HEK293 (cell line): Measurements from ENCODE around the gene URGCP.

Source experiments
- CTCF ChIA-PET: fragments of 350-600 bp; formaldehyde crosslinking; extraction: SDS; loops from one replicate; lab custom pipeline; 2021; ENCODE audit warnings: antibody characterized with exemption; lab: Yijun Ruan, JAX
- POLR2A ChIA-PET: fragments of 300-600 bp; formaldehyde crosslinking; extraction: SDS; loops from one replicate; lab custom pipeline; 2020; ENCODE audit warnings: antibody characterized with exemption, inconsistent platforms; lab: Yijun Ruan, JAX
- H3K27ac ChIP-seq: fragments of 200-500 bp; sonication (Bioruptor generic); 2 replicates; pipeline ENCODE4 v1.5.1; 2014; ENCODE audit warnings: low read depth, low read length, control low read depth, inconsistent platforms; ENCODE audit errors: extremely low read depth
- H3K36me3 ChIP-seq, 2 experiments: fragments of 200-500 bp in 1 of 2; sonication (Bioruptor generic) in 1 of 2; 1 replicate in 1 of 2; 2 replicates in 1 of 2; pipeline ENCODE4 v1.5.1; 2014 to 2017; ENCODE audit warnings: inconsistent platforms in 2 of 2, low read length in 2 of 2; ENCODE audit not compliant: control insufficient read depth in 2 of 2, insufficient read depth in 1 of 2
- H3K4me1 ChIP-seq: fragments of 200-500 bp; sonication (Bioruptor generic); 2 replicates; pipeline ENCODE4 v1.5.1; 2014; ENCODE audit warnings: mild to moderate bottlenecking, low read length, inconsistent platforms; ENCODE audit not compliant: control insufficient read depth, insufficient read depth
- H3K4me3 ChIP-seq: 2 replicates; pipeline ENCODE4 v1.5.1; 2011; ENCODE audit warnings: low read depth, mild to moderate bottlenecking, control low read depth, low read length, moderate library complexity
- H3K9me3 ChIP-seq: fragments of 200-500 bp; sonication (Bioruptor generic); 2 replicates; pipeline ENCODE4 v1.5.1; 2014; ENCODE audit warnings: low read depth, low read length, inconsistent platforms; ENCODE audit not compliant: control insufficient read depth, insufficient read depth
- KLF1 ChIP-seq: fragments of 450-650 bp; formaldehyde crosslinking; IDR thresholded peaks from 2 replicates; pipeline ENCODE4 v1.5.1; 2016; ENCODE audit warnings: missing biosample characterization, missing genetic modification characterization
- SCRT2 ChIP-seq: fragments of 450-650 bp; formaldehyde crosslinking; IDR thresholded peaks from 2 replicates; pipeline ENCODE4 v1.5.1; 2016; ENCODE audit warnings: missing biosample characterization, missing genetic modification characterization
- ZBTB1 ChIP-seq: fragments of 450-650 bp; formaldehyde crosslinking; IDR thresholded peaks from 2 replicates; pipeline ENCODE4 v1.5.1; 2016; ENCODE audit warnings: missing biosample characterization, missing genetic modification characterization
- ZBTB26 ChIP-seq: fragments of 450-650 bp; formaldehyde crosslinking; optimal IDR thresholded peaks from 2 replicates; pipeline ENCODE3; 2016; ENCODE audit warnings: missing biosample characterization, mild to moderate bottlenecking, missing genetic modification characterization
- ZBTB6 ChIP-seq: fragments of 450-650 bp; formaldehyde crosslinking; IDR thresholded peaks from 2 replicates; pipeline ENCODE4 v1.5.1; 2017; ENCODE audit warnings: missing biosample characterization, missing genetic modification characterization
- ZNF132 ChIP-seq: fragments of 450-650 bp; formaldehyde crosslinking; IDR thresholded peaks from 2 replicates; pipeline ENCODE4 v1.5.1; 2017; ENCODE audit warnings: missing biosample characterization, missing genetic modification characterization, borderline replicate concordance
- ZNF138 ChIP-seq: fragments of 450-650 bp; formaldehyde crosslinking; IDR thresholded peaks from 2 replicates; pipeline ENCODE4 v1.5.1; 2016; ENCODE audit warnings: missing biosample characterization, missing genetic modification characterization, borderline replicate concordance
- ZNF148 ChIP-seq: fragments of 450-650 bp; formaldehyde crosslinking; IDR thresholded peaks from 2 replicates; pipeline ENCODE4 v1.5.0; 2017; ENCODE audit warnings: missing biosample characterization, missing genetic modification characterization, borderline replicate concordance
- ZNF24 ChIP-seq: fragments of 450-650 bp; formaldehyde crosslinking; IDR thresholded peaks from 2 replicates; pipeline ENCODE4 v1.5.1; 2016; ENCODE audit warnings: missing biosample characterization, missing genetic modification characterization
- ZNF248 ChIP-seq: fragments of 450-650 bp; formaldehyde crosslinking; IDR thresholded peaks from 2 replicates; pipeline ENCODE4 v1.5.1; 2017; ENCODE audit warnings: missing biosample characterization, missing genetic modification characterization
- ZNF560 ChIP-seq: fragments of 450-650 bp; formaldehyde crosslinking; IDR thresholded peaks from 2 replicates; pipeline ENCODE4 v1.5.1; 2017; ENCODE audit warnings: missing biosample characterization, missing genetic modification characterization, borderline replicate concordance
- ZNF596 ChIP-seq: fragments of 450-650 bp; IDR thresholded peaks from 2 replicates; pipeline ENCODE4 v1.5.0; 2018; ENCODE audit warnings: missing biosample characterization, mild to moderate bottlenecking, missing genetic modification characterization, moderate library complexity
- ZNF704 ChIP-seq: fragments of 450-650 bp; formaldehyde crosslinking; IDR thresholded peaks from 2 replicates; pipeline ENCODE4 v1.5.1; 2016; ENCODE audit warnings: missing biosample characterization, missing genetic modification characterization
- ZNF76 ChIP-seq: fragments of 450-650 bp; formaldehyde crosslinking; IDR thresholded peaks from 2 replicates; pipeline ENCODE4; 2016; ENCODE audit warnings: low read depth, missing biosample characterization, missing genetic modification characterization, borderline replicate concordance
- TF ChIP-seq, protein P1 (sequence below): fragments of 450-650 bp; formaldehyde crosslinking; IDR thresholded peaks from 2 replicates; pipeline ENCODE4 v1.5.1; 2016; ENCODE audit warnings: missing biosample characterization, missing genetic modification characterization
- TF ChIP-seq, protein P2 (sequence below): fragments of 450-650 bp; IDR thresholded peaks from 2 replicates; pipeline ENCODE4 v1.5.1; 2018; ENCODE audit warnings: missing biosample characterization, mild to moderate bottlenecking, missing genetic modification characterization

URGCP gene

GRCh38 chr7:43876976-43877745, 29.2 kb downstream of the URGCP start (continued):
- TF ChIP-seq ZNF148 (tag by site-specific recombination): no peak

- ChIA-PET POLR2A (no interaction called here), CTCF (interaction anchor here (0.6 kb wide), 1 partner anchor 116 kb away, joined by 3 read pairs; no protein-coding TSS in a partner anchor)
- Histone ChIP-seq H3K36me3 (peaks cover 12 to 64% of the 10 kb centered on the region in 2 experiments), H3K4me3 (no peak overlapping the region), H3K9me3 (no peaks in the 10 kb centered on the region), H3K27ac (no peak overlapping the region), H3K4me1 (no peaks in the 10 kb centered on the region)
- TF ChIP-seq ZNF138 (tag by site-specific recombination) (no peak), ZNF76 (tag by site-specific recombination) (no peak), ZBTB1 (tag by site-specific recombination) (no peak), ZNF24 (no peak), ZBTB6 (tag by site-specific recombination) (no peak), ZNF132 (tag by site-specific recombination) (no peak), SCRT2 (tag by site-specific recombination) (no peak)
Observed at GRCh38 chr7:43876241-43876640, 30.2 kb downstream of the URGCP start.

GRCh38 chr7:43873300-43873699, 33.1 kb downstream of the URGCP start:
- Histone ChIP-seq H3K36me3 (peaks cover 0 to 35% of the 10 kb centered on the region in 2 experiments; a peak in 1 of 3 replicates), H3K4me3 (no peak overlapping the region), H3K9me3 (no peaks in the 10 kb centered on the region), H3K27ac (no peak overlapping the region), H3K4me1 (peaks cover 3% of the 10 kb centered on the region; the same call in 1 of the 2 replicates)
- POLR2A ChIA-PET: no interaction called here
- CTCF ChIA-PET: no interaction called here
- TF ChIP-seq, protein P1, sequence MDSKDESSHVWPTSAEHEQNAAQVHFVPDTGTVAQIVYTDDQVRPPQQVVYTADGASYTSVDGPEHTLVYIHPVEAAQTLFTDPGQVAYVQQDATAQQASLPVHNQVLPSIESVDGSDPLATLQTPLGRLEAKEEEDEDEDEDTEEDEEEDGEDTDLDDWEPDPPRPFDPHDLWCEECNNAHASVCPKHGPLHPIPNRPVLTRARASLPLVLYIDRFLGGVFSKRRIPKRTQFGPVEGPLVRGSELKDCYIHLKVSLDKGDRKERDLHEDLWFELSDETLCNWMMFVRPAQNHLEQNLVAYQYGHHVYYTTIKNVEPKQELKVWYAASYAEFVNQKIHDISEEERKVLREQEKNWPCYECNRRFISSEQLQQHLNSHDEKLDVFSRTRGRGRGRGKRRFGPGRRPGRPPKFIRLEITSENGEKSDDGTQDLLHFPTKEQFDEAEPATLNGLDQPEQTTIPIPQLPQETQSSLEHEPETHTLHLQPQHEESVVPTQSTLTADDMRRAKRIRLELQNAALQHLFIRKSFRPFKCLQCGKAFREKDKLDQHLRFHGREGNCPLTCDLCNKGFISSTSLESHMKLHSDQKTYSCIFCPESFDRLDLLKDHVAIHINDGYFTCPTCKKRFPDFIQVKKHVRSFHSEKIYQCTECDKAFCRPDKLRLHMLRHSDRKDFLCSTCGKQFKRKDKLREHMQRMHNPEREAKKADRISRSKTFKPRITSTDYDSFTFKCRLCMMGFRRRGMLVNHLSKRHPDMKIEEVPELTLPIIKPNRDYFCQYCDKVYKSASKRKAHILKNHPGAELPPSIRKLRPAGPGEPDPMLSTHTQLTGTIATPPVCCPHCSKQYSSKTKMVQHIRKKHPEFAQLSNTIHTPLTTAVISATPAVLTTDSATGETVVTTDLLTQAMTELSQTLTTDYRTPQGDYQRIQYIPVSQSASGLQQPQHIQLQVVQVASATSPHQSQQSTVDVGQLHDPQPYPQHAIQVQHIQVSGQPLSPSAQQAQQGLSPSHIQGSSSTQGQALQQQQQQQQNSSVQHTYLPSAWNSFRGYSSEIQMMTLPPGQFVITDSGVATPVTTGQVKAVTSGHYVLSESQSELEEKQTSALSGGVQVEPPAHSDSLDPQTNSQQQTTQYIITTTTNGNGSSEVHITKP: peak; percentile 29; the same call in 1 of the 2 replicates
- TF ChIP-seq, protein P2, sequence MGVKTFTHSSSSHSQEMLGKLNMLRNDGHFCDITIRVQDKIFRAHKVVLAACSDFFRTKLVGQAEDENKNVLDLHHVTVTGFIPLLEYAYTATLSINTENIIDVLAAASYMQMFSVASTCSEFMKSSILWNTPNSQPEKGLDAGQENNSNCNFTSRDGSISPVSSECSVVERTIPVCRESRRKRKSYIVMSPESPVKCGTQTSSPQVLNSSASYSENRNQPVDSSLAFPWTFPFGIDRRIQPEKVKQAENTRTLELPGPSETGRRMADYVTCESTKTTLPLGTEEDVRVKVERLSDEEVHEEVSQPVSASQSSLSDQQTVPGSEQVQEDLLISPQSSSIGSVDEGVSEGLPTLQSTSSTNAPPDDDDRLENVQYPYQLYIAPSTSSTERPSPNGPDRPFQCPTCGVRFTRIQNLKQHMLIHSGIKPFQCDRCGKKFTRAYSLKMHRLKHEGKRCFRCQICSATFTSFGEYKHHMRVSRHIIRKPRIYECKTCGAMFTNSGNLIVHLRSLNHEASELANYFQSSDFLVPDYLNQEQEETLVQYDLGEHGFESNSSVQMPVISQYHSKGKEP: no peak
- TF ChIP-seq ZNF248 (tag by site-specific recombination) (no peak), ZNF704 (tag by site-specific recombination) (no peak), ZNF138 (tag by site-specific recombination) (no peak), ZNF596 (tag by site-specific recombination) (no peak), ZBTB26 (no peak), ZNF560 (tag by site-specific recombination) (no peak), KLF1 (tag by site-specific recombination) (peak; percentile 35; the same call in 1 of the 2 replicates)
